Kidney (tissue), 14 donors: ENCODE data around the gene VANGL1. TPM values are rescaled to one million over a fixed set of nuclear protein-coding genes. Genes with fewer than 3 reads are reported as not detected.

ENCODE experiments used
- DNase-seq, 5 donors: peaks; one replicate each; pipeline ENCODE4 v3.0.0-alpha.2; 2013 to 2020
- FAIRE-seq: peaks from 2 replicates; lab custom pipeline; 2012; peaks lifted over from hg19 to GRCh38; lab: Jason Lieb, UNC
- H3K27ac ChIP-seq, 2 donors: one replicate each; pipeline ENCODE4 v1.7.0; 2013; ENCODE audit warnings: low read depth in 2 of 2, low read length in 2 of 2, inconsistent platforms in 1 of 2
- H3K27me3 ChIP-seq: one replicate; pipeline ENCODE4 v1.7.1; 2013; ENCODE audit warnings: low read length, inconsistent platforms; ENCODE audit not compliant: control insufficient read depth, insufficient read depth
- H3K36me3 ChIP-seq, 3 donors: one replicate each; pipeline versions ENCODE4 v1.7.0 to v1.7.1; 2013; ENCODE audit warnings: low read length in 3 of 3, control low read depth in 1 of 3, inconsistent platforms in 1 of 3; ENCODE audit not compliant: insufficient read depth in 3 of 3, control insufficient read depth in 2 of 3
- H3K4me1 ChIP-seq, 3 donors: one replicate each; pipeline versions ENCODE4 v1.7.0 to v1.7.1; 2013; ENCODE audit warnings: low read length in 3 of 3, inconsistent platforms in 1 of 3, low read depth in 1 of 3; ENCODE audit not compliant: control insufficient read depth in 2 of 3, insufficient read depth in 2 of 3
- H3K4me3 ChIP-seq, 3 donors: one replicate each; pipeline versions ENCODE4 v1.7.0 to v1.8.1; 2013; ENCODE audit warnings: low read length in 3 of 3, control low read depth in 1 of 3, inconsistent platforms in 1 of 3
- H3K9ac ChIP-seq, 3 donors: one replicate each; pipeline versions ENCODE4 v1.7.0 to v1.7.1; 2013; ENCODE audit warnings: low read length in 3 of 3, control low read depth in 1 of 3, inconsistent platforms in 1 of 3
- H3K9me3 ChIP-seq, 3 donors: one replicate each; pipeline versions ENCODE4 v1.7.0 to v1.7.1; 2013; ENCODE audit warnings: low read length in 3 of 3, control low read depth in 1 of 3, inconsistent platforms in 1 of 3; ENCODE audit not compliant: control insufficient read depth in 2 of 3, insufficient read depth in 1 of 3
- CTCF ChIP-seq: IDR thresholded peaks from 3 replicates; pipeline ENCODE4 v1.5.1; 2012; ENCODE audit warnings: mild to moderate bottlenecking, moderate library complexity, borderline replicate concordance; ENCODE audit not compliant: insufficient read depth; ENCODE audit errors: extremely low read depth
- intact Hi-C: fragments of 100-400 bp; cut with DNase I; formaldehyde crosslinking; loops from one replicate; pipeline ENCODE4 v1.11.1; 2022
- polyA plus RNA-seq: library from polyadenylated mRNA; stranded (reverse); fragments of 350-450 nt; fragmentation: Illumina TruSeq; extraction: RNeasy Lipid Tissue Mini Kit (QIAGEN cat#74804); gene quantifications from one replicate; pipeline ENCODE4 v1.2.3, GENCODE V29; 2014; ENCODE audit warnings: low read depth, low replicate concordance; ENCODE audit not compliant: insufficient read depth
- total RNA-seq: library from RNA; stranded (reverse); fragmentation: NEBNext Ultra II Directional; extraction: Animal tissue kit (Norgen Biotek cat#: 25700); gene quantifications from one replicate; pipeline ENCODE4 v1.2.1, GENCODE V29; 2021
- donor health status: control.
- donor health status: control.
- donor health status: control.
- donor health status: control.
- donor health status: control.
- donor health status: DM: yes; HTN: yes; CAD: no.
- donor health status: Normal renal cell carcinoma (clear cell type).

VANGL1 gene
- total and polyA plus RNA-seq, 2 donors from 2014 or later, result 2.7 to 12.3 TPM

- H3K4me1 ChIP-seq, result peaks cover 0 to 20% (median 5%) of the 10 kb centered on the region in 3 donors
- DNase-seq, result no peak
- no peak overlapping the region for H3K27ac ChIP-seq
- intact Hi-C loops, result no loop called here
- no peak overlapping the region for H3K4me3 ChIP-seq
- H3K9me3 ChIP-seq, result no peaks in the 10 kb centered on the region
- H3K36me3 ChIP-seq, result peaks cover 0 to 6% (median 4%) of the 10 kb centered on the region in 3 donors
- FAIRE-seq, result no peak
- H3K9ac ChIP-seq, result no peak overlapping the region
- H3K27me3 ChIP-seq, result no peaks in the 10 kb centered on the region
- TF ChIP-seq CTCF, result no peak
Measured at GRCh38 chr1:115647919-115648650, 6.3 kb downstream of the VANGL1 start.

GRCh38 chr1:115648717-115649691 lies 7.2 kb downstream of the VANGL1 start:
- TF ChIP-seq CTCF, result no peak
- FAIRE-seq, result no peak

GRCh38 chr1:115649964-115650363 lies 8.2 kb downstream of the VANGL1 start:
- DNase-seq, result no peak
- H3K4me3 ChIP-seq, result no peak overlapping the region
- no peaks in the 10 kb centered on the region for H3K27me3 ChIP-seq
- H3K27ac ChIP-seq, result no peak overlapping the region
- peaks cover 0 to 6% (median 4%) of the 10 kb centered on the region in 3 donors for H3K36me3 ChIP-seq
- peaks cover 0 to 14% (median 3%) of the 10 kb centered on the region in 3 donors for H3K4me1 ChIP-seq
- FAIRE-seq, result no peak
- intact Hi-C loops, result no loop called here
- TF ChIP-seq CTCF, result no peak
- no peaks in the 10 kb centered on the region for H3K9me3 ChIP-seq
- H3K9ac ChIP-seq, result no peak overlapping the region

More at GRCh38 chr1:115648717-115649691, 7.2 kb downstream of the VANGL1 start:
- intact Hi-C loops, result no loop called here
- DNase-seq, result no peak
- Histone ChIP-seq H3K4me1 (peaks cover 0 to 14% (median 5%) of the 10 kb centered on the region in 3 donors), H3K27ac (no peak overlapping the region), H3K4me3 (no peak overlapping the region), H3K9me3 (no peaks in the 10 kb centered on the region), H3K9ac (no peak overlapping the region), H3K36me3 (peaks cover 0 to 6% (median 4%) of the 10 kb centered on the region in 3 donors), H3K27me3 (no peaks in the 10 kb centered on the region)
